ENCODE data around the gene TRIO. TPM values are rescaled to one million over a fixed set of nuclear protein-coding genes. Genes with fewer than 3 reads are reported as not detected.

The TRIO gene
- total and polyA plus RNA-seq, 2 of the 8 experiments (the other 6 are each of a cell fraction or from before 2014, with no cell fraction given): 35.1 to 69.1 TPM

- TF ChIP-seq, protein P1, sequence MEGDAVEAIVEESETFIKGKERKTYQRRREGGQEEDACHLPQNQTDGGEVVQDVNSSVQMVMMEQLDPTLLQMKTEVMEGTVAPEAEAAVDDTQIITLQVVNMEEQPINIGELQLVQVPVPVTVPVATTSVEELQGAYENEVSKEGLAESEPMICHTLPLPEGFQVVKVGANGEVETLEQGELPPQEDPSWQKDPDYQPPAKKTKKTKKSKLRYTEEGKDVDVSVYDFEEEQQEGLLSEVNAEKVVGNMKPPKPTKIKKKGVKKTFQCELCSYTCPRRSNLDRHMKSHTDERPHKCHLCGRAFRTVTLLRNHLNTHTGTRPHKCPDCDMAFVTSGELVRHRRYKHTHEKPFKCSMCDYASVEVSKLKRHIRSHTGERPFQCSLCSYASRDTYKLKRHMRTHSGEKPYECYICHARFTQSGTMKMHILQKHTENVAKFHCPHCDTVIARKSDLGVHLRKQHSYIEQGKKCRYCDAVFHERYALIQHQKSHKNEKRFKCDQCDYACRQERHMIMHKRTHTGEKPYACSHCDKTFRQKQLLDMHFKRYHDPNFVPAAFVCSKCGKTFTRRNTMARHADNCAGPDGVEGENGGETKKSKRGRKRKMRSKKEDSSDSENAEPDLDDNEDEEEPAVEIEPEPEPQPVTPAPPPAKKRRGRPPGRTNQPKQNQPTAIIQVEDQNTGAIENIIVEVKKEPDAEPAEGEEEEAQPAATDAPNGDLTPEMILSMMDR (IDR thresholded peaks at IDR 0.05; ENCODE audit: control extremely low read depth in 1 of 3, insufficient read depth in 1 of 3, low read depth in 1 of 3, low read length in 3 of 3): no peak
- TF ChIP-seq NANOG (IDR thresholded peaks at IDR 0.05; ENCODE audit: insufficient read depth, low read depth, low read length, poor library complexity, severe bottlenecking): no peak
- TF ChIP-seq CBX8 (IDR thresholded peaks at IDR 0.05; ENCODE audit: borderline replicate concordance, low read depth, low read length): no peak
- no peak for TF ChIP-seq BCL11A (IDR thresholded peaks at IDR 0.05; ENCODE audit: low read depth in 2 of 2, low read length in 2 of 2)
- TF ChIP-seq CREB1 (IDR thresholded peaks at IDR 0.05): no peak
- TF ChIP-seq BRCA1 (IDR thresholded peaks at IDR 0.05; ENCODE audit: low read depth, low read length): no peak
- no peak for TF ChIP-seq BACH1 (IDR thresholded peaks at IDR 0.05; ENCODE audit: low read length)
- no peak for TF ChIP-seq ATF3 (IDR thresholded peaks at IDR 0.05; ENCODE audit: insufficient read depth, low read depth, low read length)
- TF ChIP-seq SAP30 (IDR thresholded peaks at IDR 0.05; ENCODE audit: insufficient read depth, insufficient replicate concordance, low read length): no peak
- TF ChIP-seq CHD1 (IDR thresholded peaks at IDR 0.05; ENCODE audit: low read depth, low read length): no peak
- TF ChIP-seq TBP (IDR thresholded peaks at IDR 0.05; ENCODE audit: low read depth, low read length): no peak
These were observed 333.8 kb downstream of the TRIO start (continued) for GRCh38 chr5:14476786-14477435.
